OCI-LY7 (cell line): Measurements from ENCODE around the gene TNFRSF9. TPM values are rescaled to one million over a fixed set of nuclear protein-coding genes. Genes with fewer than 3 reads are reported as not detected.

Source experiments
- BruUV-seq: library from RNA; stranded (reverse); fragments of 400-500 nt; replicated peaks from 2 replicates; lab custom pipeline; 2021; lab: Mats Ljungman, UMichigan
- CTCF ChIA-PET: fragments of 300-600 bp; sonication (Branson Sonifier 250); formaldehyde crosslinking; loops from one replicate; lab custom pipeline; 2022; ENCODE audit warnings: antibody characterized with exemption; ENCODE audit not compliant: unreplicated experiment; lab: Charles Lee
- POLR2A ChIA-PET: fragments of 300-600 bp; sonication (Branson Sonifier 250); formaldehyde crosslinking; loops from one replicate; lab custom pipeline; 2022; ENCODE audit warnings: antibody characterized with exemption; lab: Charles Lee
- DNase-seq: peaks from one replicate; pipeline ENCODE4 v3.0.0-alpha.2; 2015; ENCODE audit warnings: low spot score
- H2AFZ ChIP-seq: fragments of 200-600 bp; sonication (generic), shearing (Covaris generic); 2 replicates; pipeline ENCODE4 v1.6.1; 2014; ENCODE audit warnings: mild to moderate bottlenecking, antibody characterized with exemption, low read length, moderate library complexity
- H3K27ac ChIP-seq: fragments of 200-600 bp; sonication (generic); 2 replicates; pipeline ENCODE4 v1.5.1; 2014; ENCODE audit warnings: mixed run types, low read depth, mild to moderate bottlenecking, moderate library complexity, low read length, inconsistent platforms; ENCODE audit not compliant: poor library complexity, severe bottlenecking
- H3K36me3 ChIP-seq: fragments of 200-600 bp; sonication (generic); 2 replicates; pipeline ENCODE4 v1.6.1; 2014; ENCODE audit warnings: mild to moderate bottlenecking, antibody characterized with exemption, low read length, moderate library complexity, mixed read lengths; ENCODE audit not compliant: insufficient read depth
- H3K4me1 ChIP-seq: fragments of 200-600 bp; sonication (generic); 2 replicates; pipeline ENCODE4 v1.5.1; 2014; ENCODE audit warnings: mild to moderate bottlenecking, low read length; ENCODE audit not compliant: insufficient read depth, poor library complexity, severe bottlenecking
- H3K4me2 ChIP-seq: fragments of 200-600 bp; sonication (generic); 2 replicates; pipeline ENCODE4 v1.6.1; 2014; ENCODE audit warnings: mild to moderate bottlenecking, low read length
- H3K4me3 ChIP-seq: fragments of 200-600 bp; sonication (generic); 2 replicates; pipeline ENCODE4 v1.5.1; 2014; ENCODE audit warnings: mild to moderate bottlenecking, low read depth, low read length; ENCODE audit not compliant: poor library complexity, severe bottlenecking
- H3K79me2 ChIP-seq: fragments of 200-600 bp; sonication (generic); 2 replicates; pipeline ENCODE4 v1.6.1; 2016; ENCODE audit warnings: low read depth, mild to moderate bottlenecking, low read length, moderate library complexity, mixed read lengths; ENCODE audit not compliant: insufficient read depth
- H3K9me2 ChIP-seq: fragments of 200-600 bp; sonication (generic); 2 replicates; pipeline ENCODE4 v1.6.1; 2016; ENCODE audit warnings: mild to moderate bottlenecking, low read length, mixed read lengths; ENCODE audit not compliant: insufficient read depth
- H3K9me3 ChIP-seq: fragments of 200-600 bp; sonication (generic); 2 replicates; pipeline ENCODE4 v1.6.1; 2014; ENCODE audit warnings: mild to moderate bottlenecking, mixed run types, low read length, mixed read lengths
- H4K20me1 ChIP-seq: fragments of 200-600 bp; sonication (generic); 2 replicates; pipeline ENCODE4 v1.6.1; 2014; ENCODE audit warnings: mild to moderate bottlenecking, antibody characterized with exemption, low read length, moderate library complexity, mixed read lengths; ENCODE audit not compliant: insufficient read depth
- EZH2phosphoT487 ChIP-seq: fragments of 200-600 bp; sonication (generic); IDR thresholded peaks from 2 replicates; pipeline ENCODE4 v1.6.1; 2018; ENCODE audit warnings: low read depth, borderline replicate concordance, mild to moderate bottlenecking, mixed run types, antibody characterized with exemption, low read length, moderate library complexity, mixed read lengths
- intact Hi-C: fragments of 100-400 bp; cut with micrococcal nuclease; formaldehyde crosslinking; loops from one replicate; pipeline ENCODE4 v1.10.0; 2022; ENCODE audit not compliant: unreplicated experiment
- total RNA-seq, 2 experiments: library from RNA; depleted of rRNA in 1 of 2; stranded (reverse); fragments of >200 nt in 1 of 2; shearing (Covaris generic) in 1 of 2; gene quantifications; 2 replicates each; pipeline ENCODE4 v1.2.3, GENCODE V29; 2014 to 2022
- TF ChIP-seq, protein P1 (sequence below): fragments of 200-600 bp; sonication (generic); conservative IDR thresholded peaks from 2 replicates; pipeline ENCODE4 v1.5.1; 2014; ENCODE audit warnings: mild to moderate bottlenecking, antibody characterized with exemption, low read length, moderate library complexity, mixed read lengths

TNFRSF9 gene
- total RNA-seq, 2 experiments from 2014 or later, result not detected

GRCh38 chr1:7972285-7972684 lies 31.6 kb upstream of the TNFRSF9 start:
- Histone ChIP-seq H3K79me2 (peaks cover 14% of the 10 kb centered on the region; the same call in 1 of the 2 replicates), H3K4me2 (no peak overlapping the region), H3K27ac (no peak overlapping the region), H3K9me2 (no peaks in the 10 kb centered on the region), H3K36me3 (peaks cover 80% of the 10 kb centered on the region), H3K4me3 (no peak overlapping the region), H3K9me3 (no peaks in the 10 kb centered on the region), H2AFZ (no peak overlapping the region), H3K4me1 (peaks cover 4% of the 10 kb centered on the region), H4K20me1 (no peaks in the 10 kb centered on the region)
- no TSS peak for BruUV-seq
- ChIA-PET POLR2A (interaction anchor here (0.6 kb wide), 2 partner anchors 903 to 1557 kb away, joined by 3 read pairs; no protein-coding TSS in a partner anchor), CTCF (no interaction called here)
- DNase-seq, result no peak
- TF ChIP-seq, protein P1, sequence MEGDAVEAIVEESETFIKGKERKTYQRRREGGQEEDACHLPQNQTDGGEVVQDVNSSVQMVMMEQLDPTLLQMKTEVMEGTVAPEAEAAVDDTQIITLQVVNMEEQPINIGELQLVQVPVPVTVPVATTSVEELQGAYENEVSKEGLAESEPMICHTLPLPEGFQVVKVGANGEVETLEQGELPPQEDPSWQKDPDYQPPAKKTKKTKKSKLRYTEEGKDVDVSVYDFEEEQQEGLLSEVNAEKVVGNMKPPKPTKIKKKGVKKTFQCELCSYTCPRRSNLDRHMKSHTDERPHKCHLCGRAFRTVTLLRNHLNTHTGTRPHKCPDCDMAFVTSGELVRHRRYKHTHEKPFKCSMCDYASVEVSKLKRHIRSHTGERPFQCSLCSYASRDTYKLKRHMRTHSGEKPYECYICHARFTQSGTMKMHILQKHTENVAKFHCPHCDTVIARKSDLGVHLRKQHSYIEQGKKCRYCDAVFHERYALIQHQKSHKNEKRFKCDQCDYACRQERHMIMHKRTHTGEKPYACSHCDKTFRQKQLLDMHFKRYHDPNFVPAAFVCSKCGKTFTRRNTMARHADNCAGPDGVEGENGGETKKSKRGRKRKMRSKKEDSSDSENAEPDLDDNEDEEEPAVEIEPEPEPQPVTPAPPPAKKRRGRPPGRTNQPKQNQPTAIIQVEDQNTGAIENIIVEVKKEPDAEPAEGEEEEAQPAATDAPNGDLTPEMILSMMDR, result no peak
- TF ChIP-seq EZH2phosphoT487, result no peak
- intact Hi-C loops, result no loop called here

- ChIA-PET CTCF (no interaction called here), POLR2A (no interaction called here)
- BruUV-seq, result no TSS peak
- H3K27ac ChIP-seq, result no peak overlapping the region
- DNase-seq, result no peak
- no peak overlapping the region for H3K4me2 ChIP-seq
- H3K79me2 ChIP-seq, result peaks cover 21% of the 10 kb centered on the region; the same call in 1 of the 2 replicates
- H3K9me3 ChIP-seq, result no peaks in the 10 kb centered on the region
- peaks cover 12% of the 10 kb centered on the region for H3K4me1 ChIP-seq
- H2AFZ ChIP-seq, result no peak overlapping the region
- no peak overlapping the region for H3K4me3 ChIP-seq
- TF ChIP-seq, protein P1, result no peak
- TF ChIP-seq EZH2phosphoT487, result no peak
- no peaks in the 10 kb centered on the region for H3K9me2 ChIP-seq
- H4K20me1 ChIP-seq, result 0 out of 2 replicates have a peak, but pooled peaks cover 6% of the 10 kb centered on the region
- intact Hi-C loops, result no loop called here
- H3K36me3 ChIP-seq, result peaks cover 82% of the 10 kb centered on the region
These were observed 30.4 kb upstream of the TNFRSF9 start for GRCh38 chr1:7971024-7971423.

DNA sequence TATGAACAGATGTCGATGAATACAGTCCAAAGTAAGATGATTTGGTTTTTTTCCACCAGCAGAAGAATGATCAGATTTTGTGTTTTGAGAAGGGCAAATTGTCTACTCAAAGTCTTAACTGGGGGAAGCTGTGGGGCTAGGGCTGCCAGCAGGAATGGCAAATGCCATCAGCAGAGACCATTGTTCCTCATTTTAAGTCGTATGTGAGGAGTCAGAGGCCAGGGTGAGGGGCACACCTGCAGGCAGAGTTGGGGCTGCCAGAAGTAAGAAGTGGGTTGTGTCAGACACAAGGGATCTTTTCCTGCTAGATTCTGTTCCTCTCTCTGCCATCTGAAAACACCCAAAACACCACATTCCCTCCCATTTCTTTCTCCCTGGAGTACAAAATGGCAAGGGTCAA lies 29.6 kb upstream of the TNFRSF9 start:
- ChIA-PET POLR2A (no interaction called here), CTCF (interaction anchor here (0.5 kb wide), 1 partner anchor 1774 kb away, joined by 3 read pairs; no protein-coding TSS in a partner anchor)
- Histone ChIP-seq H3K36me3 (peaks cover 84% of the 10 kb centered on the region), H3K27ac (no peak overlapping the region), H3K9me3 (no peaks in the 10 kb centered on the region), H4K20me1 (0 out of 2 replicates have a peak, but pooled peaks cover 6% of the 10 kb centered on the region), H3K4me3 (no peak overlapping the region), H3K4me2 (no peak overlapping the region), H3K9me2 (no peaks in the 10 kb centered on the region), H3K4me1 (peaks cover 12% of the 10 kb centered on the region), H2AFZ (no peak overlapping the region), H3K79me2 (peaks cover 21% of the 10 kb centered on the region; the same call in 1 of the 2 replicates)
- no peak for DNase-seq
- no TSS peak for BruUV-seq
- TF ChIP-seq, protein P1, result no peak
- no peak for TF ChIP-seq EZH2phosphoT487
- intact Hi-C loops, result no loop called here
